EH (cell line): ENCODE measurements around the gene CHKA.

Experiments used
- DNase-seq: peaks from one replicate; pipeline ENCODE4 v3.0.0-alpha.2; 2015; ENCODE audit warnings: low read depth

CHKA gene

GRCh38 chr11:68031144-68031464, 90.1 kb downstream of the CHKA start:
- peak; percentile 45 for DNase-seq

DNA sequence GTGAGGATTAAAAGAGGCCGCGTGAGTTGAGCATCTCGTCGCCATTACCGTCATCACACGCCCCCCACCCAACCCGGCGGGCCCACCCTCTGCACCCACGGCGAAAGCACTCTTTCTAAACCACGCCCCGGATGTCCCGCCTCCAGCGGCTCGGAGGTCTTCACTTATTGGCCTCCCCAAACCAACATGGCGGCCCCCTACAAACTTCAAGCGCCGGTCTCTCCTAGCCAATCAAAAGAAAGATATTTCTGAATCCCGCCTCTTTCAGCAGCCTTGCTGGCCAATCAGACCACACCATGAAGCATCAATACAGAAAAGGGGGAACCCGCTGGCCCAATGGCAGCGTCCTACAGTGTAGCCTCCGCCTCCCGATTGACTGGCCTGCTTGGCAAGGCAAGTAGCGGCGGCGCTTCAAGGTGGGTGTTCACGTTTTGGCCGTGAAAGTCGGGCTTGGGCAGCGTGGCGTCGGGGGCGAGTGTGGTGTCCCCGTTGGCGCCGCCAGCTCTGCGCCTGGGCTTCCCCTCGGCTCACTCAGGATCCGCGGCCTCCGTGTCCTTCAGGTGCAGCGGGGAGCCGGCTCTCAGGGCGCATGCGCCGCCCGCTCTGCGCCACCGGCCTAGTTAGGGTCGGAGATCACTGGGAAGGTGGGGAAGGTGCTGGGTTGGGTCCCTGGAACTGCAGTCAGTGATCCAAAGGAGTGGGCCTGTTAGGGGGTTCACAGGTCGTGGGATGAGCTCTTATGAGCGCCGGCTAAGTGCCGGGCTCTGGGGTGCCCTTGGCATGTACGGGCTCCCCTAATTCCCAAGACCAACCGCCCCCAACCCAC, 90.7 kb downstream of the CHKA start, which contains the start of gene NDUFS8:
NDUFS8 (plus strand) TSS at position 364 of the 826 bp plus-strand sequence. CDS start 1,471 bp downstream, outside the sequence.
- peak; percentile 100 for DNase-seq

GRCh38 chr11:68028802-68029545, 92.2 kb downstream of the CHKA start:
- peak; percentile 74 for DNase-seq

DNA sequence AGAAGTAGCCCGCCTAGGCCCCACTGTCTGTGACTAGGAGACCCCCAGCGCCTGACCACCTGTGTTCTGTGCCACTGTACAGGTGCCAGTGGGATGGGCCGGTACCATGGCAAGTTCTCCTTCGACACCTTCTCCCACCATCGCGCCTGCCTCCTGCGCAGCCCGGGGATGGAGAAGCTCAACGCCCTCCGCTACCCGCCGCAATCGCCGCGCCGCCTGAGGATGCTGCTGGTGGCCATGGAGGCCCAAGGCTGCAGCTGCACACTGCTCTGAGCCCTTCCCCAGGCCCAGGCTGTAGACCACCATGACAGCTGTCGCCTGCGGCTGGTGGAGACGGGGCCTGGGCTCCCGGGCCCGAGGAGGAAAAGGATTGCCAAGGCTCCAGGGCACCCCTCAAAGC, 93.5 kb downstream of the CHKA start:
- DNase-seq = no peak

DNA sequence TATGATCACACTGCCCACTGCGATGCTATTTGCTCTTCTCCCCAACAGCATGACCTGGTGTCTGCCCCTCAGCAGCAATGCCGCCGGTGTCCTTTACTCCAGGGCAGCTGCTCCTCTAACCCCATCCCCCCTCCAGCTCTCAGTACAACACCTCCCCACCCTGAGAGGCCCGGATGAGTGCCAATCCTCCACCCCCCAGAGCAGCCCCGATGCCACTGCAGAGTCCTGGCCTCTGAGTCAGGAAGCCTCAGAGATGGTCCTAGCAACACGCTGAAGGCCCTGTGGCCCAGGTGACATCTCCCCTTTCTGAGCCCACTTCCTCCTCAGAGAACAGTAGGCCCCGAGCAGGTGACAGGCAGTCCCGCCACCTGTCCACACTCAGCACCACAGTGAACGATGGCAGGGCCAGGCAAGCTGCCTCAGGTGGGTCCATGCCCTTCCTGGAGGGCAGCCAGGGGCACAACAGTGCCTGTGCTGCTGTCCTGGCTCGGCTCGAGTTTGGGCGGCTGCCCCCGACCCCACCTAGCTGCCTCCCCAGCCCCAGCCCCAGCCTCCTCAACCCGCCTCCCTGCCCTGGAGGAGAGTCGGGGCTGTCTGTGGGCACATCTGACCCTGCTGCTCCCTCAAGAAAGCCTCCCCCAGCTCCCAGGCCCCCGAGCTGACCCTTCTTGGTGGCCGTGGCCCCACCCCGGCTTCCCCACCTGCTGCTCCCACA, 94.6 kb downstream of the CHKA start:
- DNase-seq = no peak

DNA sequence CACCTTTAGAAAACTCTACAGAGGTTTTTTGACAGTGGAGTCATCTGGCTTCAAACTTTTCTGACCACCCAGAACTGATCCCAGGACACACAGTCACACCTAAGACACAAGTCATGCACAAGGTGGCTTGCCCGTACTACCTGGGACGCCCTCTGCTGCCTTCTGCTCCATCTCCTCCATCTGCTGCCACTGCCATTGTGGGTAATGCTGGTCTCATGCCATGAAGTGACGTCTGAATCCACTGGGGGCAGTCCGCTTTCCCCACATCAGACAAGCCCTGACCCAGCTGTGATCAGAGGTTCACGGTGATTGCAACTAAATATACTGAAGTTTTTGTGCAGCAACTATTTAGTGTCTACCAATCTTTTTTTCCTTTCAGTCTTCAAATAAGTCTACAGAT, 96.1 kb downstream of the CHKA start:
- no peak for DNase-seq

- DNase-seq = no peak
These were observed 96.7 kb downstream of the CHKA start for GRCh38 chr11:68024508-68024907.

GRCh38 chr11:68022531-68022930, 98.7 kb downstream of the CHKA start:
- DNase-seq = no peak

- no peak for DNase-seq
These were observed 99.9 kb downstream of the CHKA start for GRCh38 chr11:68021167-68021787.

GRCh38 chr11:68020575-68020974, 100.6 kb downstream of the CHKA start:
- peak; percentile 58 for DNase-seq

- DNase-seq = no peak
These were observed 101.7 kb downstream of the CHKA start for GRCh38 chr11:68019486-68019885.

- no peak for DNase-seq
These were observed 102.4 kb downstream of the CHKA start for GRCh38 chr11:68018730-68019190.

- DNase-seq = no peak
These were observed 103.0 kb downstream of the CHKA start for GRCh38 chr11:68017980-68018729.

GRCh38 chr11:68016904-68017817, 104.0 kb downstream of the CHKA start:
- no peak for DNase-seq

GRCh38 chr11:68016161-68016903, 104.9 kb downstream of the CHKA start:
- DNase-seq = peak; percentile 14

GRCh38 chr11:68015467-68015866, 105.7 kb downstream of the CHKA start:
- DNase-seq = no peak

GRCh38 chr11:68014947-68015447, 106.2 kb downstream of the CHKA start:
- no peak for DNase-seq

DNA sequence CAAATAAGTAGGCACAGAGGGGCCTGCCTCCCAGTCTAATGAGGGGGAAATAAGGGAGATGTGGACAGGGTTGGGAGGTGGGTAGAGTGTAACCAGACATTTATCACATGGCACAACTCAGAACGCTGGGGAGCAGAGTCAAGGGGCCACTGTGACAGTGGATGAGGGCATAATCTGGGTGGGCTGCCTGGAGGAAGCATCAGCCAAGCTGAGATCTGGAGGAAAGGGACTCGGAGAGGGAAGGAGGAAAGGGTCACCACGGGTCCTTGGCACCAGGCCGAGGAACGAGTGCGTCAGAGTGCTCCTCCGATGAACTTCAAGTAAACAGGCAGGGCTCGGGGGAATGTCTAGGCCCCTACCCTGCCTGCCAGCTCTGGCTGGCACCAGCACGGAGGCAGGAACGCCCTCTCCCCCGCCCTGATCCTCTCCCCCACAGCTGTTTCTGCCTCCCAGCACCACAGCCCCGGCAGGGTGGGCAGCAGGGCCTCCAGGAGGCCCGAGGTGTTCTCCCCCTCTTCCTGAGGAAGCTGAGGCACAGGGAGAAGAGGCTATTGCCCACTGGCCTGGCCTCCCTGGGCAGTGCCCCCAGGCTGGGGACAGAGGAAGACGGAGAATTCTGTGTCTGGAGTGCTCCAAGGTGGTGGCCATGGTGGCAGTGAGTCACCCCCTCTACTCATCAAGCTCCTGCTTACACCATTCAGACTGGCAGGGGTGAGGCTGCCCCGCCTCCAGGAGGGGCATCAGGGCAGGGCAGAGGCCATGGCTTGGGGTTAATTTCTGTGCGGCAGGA, 106.8 kb downstream of the CHKA start:
- peak; percentile 90 for DNase-seq
